A549 (cell line): ENCODE measurements around the gene RPRM.

Experiments
- CHD4 ChIP-seq: fragments of 200-600 bp; sonication (generic); IDR thresholded peaks from 2 replicates; pipeline ENCODE4 v1.6.1; 2016; ENCODE audit warnings: antibody characterized with exemption, mild to moderate bottlenecking, borderline replicate concordance
- EP300 ChIP-seq, 2 experiments: fragments of >200 bp; sonication (Bioruptor Twin); formaldehyde crosslinking; IDR thresholded peaks; 2 replicates in 1 of 2; 3 replicates in 1 of 2; pipeline ENCODE4 v1.6.1; 2016 to 2017
- NPAS2 ChIP-seq: fragments of 250-450 bp; sonication (Bioruptor Pico); IDR thresholded peaks from 2 replicates; pipeline ENCODE4 v1.8.0; 2022; ENCODE audit warnings: mild to moderate bottlenecking, moderate library complexity, borderline replicate concordance
- POLR2A ChIP-seq: IDR thresholded peaks from 2 replicates; pipeline ENCODE4 v1.6.1; 2012; ENCODE audit warnings: mild to moderate bottlenecking, low read length
- TF ChIP-seq, protein P1 (sequence below): fragments of >200 bp; sonication (Bioruptor Twin); formaldehyde crosslinking; IDR thresholded peaks from 3 replicates; pipeline ENCODE4 v1.5.1; 2016

DNA sequence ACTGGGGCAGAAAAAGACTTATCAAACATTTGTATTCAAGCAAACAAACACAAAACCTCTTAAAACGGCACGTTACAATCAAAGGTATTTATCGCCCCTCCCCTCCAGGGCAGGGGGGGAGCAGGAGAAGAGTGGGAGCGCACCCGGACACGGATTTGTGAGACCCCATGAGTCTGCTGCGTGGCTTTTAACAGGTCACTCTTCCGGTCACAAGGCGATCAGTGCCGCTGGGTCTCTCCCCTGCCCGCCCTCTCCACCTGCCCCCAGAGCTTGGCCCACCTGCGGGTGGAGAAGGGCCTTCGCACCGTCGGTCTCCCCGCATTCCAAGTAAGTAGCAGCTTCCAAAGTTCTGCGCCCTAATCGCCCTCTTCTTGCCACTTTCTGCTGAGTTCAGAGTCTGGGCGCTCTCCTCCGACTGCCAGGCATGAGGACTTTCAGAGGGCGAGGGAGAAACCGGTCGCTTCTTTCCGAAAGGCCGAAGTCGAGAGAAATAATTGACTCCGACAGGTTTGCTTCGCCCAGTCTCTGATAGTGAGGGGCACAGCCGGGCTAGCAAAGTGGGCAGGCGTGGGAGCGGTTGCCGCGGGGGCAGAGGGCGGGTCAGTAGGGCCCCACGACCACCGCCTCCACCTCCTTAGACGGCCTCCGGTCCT is 800 bp downstream of the RPRM start:
- TF ChIP-seq, protein P1, sequence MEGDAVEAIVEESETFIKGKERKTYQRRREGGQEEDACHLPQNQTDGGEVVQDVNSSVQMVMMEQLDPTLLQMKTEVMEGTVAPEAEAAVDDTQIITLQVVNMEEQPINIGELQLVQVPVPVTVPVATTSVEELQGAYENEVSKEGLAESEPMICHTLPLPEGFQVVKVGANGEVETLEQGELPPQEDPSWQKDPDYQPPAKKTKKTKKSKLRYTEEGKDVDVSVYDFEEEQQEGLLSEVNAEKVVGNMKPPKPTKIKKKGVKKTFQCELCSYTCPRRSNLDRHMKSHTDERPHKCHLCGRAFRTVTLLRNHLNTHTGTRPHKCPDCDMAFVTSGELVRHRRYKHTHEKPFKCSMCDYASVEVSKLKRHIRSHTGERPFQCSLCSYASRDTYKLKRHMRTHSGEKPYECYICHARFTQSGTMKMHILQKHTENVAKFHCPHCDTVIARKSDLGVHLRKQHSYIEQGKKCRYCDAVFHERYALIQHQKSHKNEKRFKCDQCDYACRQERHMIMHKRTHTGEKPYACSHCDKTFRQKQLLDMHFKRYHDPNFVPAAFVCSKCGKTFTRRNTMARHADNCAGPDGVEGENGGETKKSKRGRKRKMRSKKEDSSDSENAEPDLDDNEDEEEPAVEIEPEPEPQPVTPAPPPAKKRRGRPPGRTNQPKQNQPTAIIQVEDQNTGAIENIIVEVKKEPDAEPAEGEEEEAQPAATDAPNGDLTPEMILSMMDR = no peak
- TF ChIP-seq POLR2A (no peak), NPAS2 (CRISPR knock-in tag) (no peak), CHD4 (no peak), EP300 (IDR thresholded peaks at IDR 0.05) (no peak)
